GM12891 (cell line): ENCODE data around the gene CRKL.

Experiments used
- POLR2A ChIP-seq: IDR thresholded peaks from 2 replicates; pipeline ENCODE4 v1.6.1; 2011; ENCODE audit warnings: low read depth, low read length, control low read depth
- POLR2AphosphoS5 ChIP-seq: IDR thresholded peaks from 2 replicates; pipeline ENCODE4 v1.6.1; 2011; ENCODE audit warnings: low read depth, low read length, control low read depth
- SPI1 ChIP-seq: IDR thresholded peaks from 2 replicates; pipeline ENCODE4 v1.6.1; 2011; ENCODE audit warnings: low read depth, low read length, control low read depth
- TAF1 ChIP-seq: IDR thresholded peaks from 2 replicates; pipeline ENCODE4 v1.6.1; 2011; ENCODE audit warnings: low read depth, low read length, control low read depth

- TF ChIP-seq TAF1 (no peak), POLR2A (no peak), SPI1 (no peak), POLR2AphosphoS5 (no peak)
Measured at GRCh38 chr22:20952544-20953341, 35.5 kb downstream of the CRKL start.
